HS-5 (cell line): Measurements from ENCODE around the gene FAM174B.

Source experiments
- DNase-seq: peaks from one replicate; pipeline ENCODE4 v3.0.0-alpha.2; 2012; ENCODE audit warnings: low read depth

The FAM174B gene

GRCh38 chr15:92638709-92639365 lies 16.7 kb downstream of the FAM174B start:
- no peak for DNase-seq

DNA sequence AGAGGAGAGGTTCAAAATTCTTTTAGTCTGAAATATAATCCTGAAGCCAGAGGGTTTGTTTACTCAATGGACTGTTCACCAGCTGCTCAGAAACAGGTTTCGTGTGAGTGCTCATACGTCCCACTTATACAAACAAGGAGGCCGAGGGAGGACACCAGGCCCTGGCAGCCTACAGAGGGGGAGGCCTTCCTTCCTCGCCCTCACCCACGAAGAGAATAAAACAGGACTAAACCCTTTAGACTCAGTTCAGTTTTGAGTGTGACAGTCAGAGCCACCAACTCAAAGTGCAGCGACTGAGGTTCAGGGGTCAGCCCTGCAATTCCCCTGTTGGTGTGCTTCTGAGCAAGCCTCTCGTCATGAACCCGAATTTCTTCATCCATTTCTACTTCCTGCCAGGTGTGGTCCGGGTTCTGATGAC lies 17.3 kb downstream of the FAM174B start:
- DNase-seq = no peak

DNA sequence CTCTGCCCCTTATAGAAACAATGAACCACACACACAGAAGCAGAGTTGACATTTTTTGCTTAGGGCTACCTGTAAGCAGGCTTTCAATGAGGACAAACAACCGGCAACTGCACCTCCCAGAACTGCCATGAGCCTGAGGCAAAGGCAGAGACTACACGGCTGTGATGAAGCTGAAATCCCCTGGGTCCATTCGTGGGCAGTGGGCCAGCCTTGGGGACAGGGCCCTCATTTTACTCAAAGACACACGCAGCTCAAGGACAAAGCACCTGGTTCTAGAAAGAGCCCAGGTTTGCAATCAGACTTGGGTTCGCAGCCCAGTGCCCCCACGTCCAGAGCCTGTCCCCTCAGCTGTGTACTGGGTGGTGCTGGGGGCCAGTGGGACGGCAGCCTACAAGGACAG lies 17.9 kb downstream of the FAM174B start:
- DNase-seq = no peak

DNA sequence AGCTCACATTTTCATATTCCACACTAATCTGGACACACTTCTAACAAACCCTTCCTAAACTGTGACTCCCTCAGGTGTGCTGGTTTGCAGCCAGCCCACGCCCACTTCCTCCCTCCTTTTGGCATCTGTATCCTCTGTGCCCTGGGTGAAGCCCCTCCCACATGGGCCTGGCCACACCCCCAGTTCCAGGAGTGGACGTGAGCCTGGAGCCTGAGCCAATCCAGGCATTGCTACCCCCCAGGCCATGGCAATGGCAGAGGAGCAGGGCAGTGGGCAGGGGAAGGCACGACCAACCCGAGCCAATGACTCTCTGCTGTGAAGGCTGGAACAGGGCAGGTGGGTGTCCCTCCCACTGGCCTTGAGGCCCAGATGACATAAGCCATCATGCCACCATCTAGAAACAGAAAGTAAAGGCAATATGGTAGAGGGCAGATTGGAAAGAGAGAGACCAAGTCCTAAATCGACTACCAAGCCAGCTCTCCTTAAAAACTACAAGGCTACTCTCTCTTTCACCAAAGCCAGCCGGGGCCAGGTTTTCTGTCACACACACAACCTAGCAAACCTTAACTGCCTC lies 18.6 kb downstream of the FAM174B start:
- DNase-seq = no peak

DNA sequence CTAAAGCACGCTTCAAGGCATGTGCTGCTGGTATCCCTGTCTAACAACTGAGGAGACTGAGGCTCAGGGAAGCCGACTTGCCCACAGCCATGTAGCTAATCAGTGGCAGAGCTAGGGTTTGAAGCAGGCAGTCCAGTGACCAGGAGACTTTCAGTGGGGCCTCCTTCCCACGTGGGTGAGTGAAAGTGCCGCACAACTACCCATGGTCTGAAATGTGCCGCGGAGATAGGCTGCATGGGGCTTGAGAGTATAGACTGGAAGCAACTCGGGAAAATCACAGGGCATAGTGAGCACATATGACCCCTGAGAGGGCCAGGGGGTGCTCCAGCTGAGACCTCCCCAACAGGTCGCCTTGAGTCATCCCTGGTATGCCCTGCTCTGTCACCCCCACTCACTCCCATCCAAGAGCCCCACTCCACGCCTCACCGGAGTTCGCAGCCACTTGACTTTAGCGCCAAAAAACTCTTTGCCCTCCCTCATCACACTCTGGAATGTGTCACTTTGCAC lies 19.1 kb downstream of the FAM174B start:
- no peak for DNase-seq

GRCh38 chr15:92634671-92635201 lies 20.8 kb downstream of the FAM174B start:
- no peak for DNase-seq

- DNase-seq = no peak
These were observed 21.5 kb downstream of the FAM174B start for GRCh38 chr15:92634060-92634459.

- no peak for DNase-seq
These were observed 22.2 kb downstream of the FAM174B start for GRCh38 chr15:92633418-92633817.

DNA sequence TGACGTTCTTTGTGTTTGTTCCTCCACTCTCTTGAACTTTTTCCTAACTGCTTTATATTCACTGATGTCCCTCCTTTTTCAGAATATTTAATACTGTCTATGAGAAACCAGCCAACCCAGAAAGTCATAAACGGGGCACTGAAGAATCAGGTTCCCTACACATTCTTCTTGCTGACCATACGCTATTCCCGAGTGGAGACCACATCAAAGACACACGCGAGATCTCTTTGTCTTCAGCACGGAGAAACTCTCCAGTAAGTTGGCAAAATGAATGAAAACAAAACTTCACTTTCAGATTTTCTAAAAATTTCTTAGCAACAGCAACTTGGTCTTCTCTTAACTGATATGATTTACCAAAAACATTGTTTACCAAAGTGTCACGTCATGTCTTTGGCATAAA lies 22.6 kb downstream of the FAM174B start:
- DNase-seq = no peak

GRCh38 chr15:92631721-92632120 lies 23.9 kb downstream of the FAM174B start:
- DNase-seq = no peak

DNA sequence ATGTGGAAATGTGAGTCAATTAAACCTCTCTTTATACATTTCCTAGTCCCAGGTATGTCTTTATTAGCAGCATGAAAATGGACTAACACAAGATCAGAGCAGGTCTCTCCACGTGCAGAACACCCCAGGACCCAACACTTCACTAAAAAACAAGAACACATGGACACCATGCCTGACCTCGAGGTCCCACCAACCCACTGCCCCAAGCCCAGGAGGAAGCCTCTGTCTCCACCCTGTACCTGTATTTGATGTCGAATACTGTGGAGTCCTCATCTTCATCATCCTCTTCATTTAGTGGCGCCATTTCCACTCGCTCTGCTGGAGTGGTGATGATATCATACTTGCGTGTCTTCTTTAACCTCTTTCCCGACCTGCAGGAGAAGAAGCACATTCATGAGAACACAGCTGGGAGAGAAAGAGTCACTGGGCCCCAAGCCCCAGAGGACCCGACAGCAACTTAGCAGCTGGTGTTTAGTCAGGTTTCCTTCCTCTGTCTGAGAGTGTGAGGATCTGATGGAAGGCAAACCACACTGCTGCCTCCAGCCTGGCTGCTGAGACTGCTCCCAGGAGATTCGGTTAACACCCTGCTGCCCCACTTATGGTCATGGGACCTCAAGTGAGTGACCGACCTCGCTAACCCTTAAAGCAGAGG lies 25.5 kb downstream of the FAM174B start:
- DNase-seq = no peak

DNA sequence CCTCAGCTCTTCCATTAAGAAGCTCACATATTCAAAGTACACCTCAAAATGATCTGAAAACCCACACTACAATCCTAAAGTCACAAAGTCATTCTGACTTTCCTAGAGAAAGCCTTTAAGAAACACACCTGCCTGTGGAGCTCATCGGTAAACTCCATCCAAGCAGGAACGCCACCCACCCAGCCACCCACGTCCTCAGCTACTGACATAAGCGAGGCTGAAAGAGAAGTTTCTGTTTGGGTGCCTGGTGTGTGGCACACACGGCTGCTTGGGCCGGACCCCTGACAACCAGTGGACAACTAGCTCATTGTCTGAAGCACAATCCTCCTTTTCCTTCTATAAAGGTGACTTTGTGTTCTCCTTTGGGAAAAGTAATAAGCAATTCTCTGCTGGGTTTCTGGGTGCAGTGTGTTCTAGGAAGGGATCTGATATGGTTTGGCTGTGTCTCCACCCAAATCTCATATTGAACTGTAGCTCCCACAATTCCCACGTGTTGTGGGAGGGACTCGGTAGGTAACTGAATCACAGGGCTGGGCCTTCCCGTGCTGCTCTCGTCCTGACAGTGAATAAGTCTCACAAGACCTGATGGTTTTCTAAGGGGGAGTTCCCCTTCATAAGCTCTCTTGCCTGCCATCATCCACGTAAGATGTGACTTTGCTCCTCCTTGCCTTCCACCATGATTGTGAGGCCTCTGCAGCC lies 26.1 kb downstream of the FAM174B start:
- DNase-seq = no peak

DNA sequence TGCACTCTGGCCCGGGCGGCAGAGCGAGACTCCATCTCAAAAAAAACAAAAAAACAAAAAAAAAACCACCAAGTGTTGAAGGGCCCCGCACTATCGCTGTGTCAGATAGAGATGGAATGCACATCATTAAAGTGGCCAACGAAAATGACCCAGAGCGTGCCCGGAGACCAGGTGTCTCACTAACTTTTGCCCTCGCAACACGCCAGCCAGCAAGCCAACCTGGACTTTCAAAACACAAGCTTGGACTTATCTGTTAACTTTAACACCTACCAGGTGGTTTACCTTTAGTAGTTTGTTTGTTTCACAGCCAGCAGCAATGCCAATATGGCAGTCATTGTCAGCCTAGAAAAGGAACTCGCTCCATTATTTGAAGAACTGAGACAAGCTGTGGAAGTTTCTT lies 28.6 kb downstream of the FAM174B start:
- DNase-seq = no peak

- DNase-seq = no peak
These were observed 30.2 kb downstream of the FAM174B start for GRCh38 chr15:92625251-92625980.

- no peak for DNase-seq
These were observed 31.1 kb downstream of the FAM174B start for GRCh38 chr15:92624401-92624991.

GRCh38 chr15:92623435-92623834 lies 32.1 kb downstream of the FAM174B start:
- no peak for DNase-seq

DNA sequence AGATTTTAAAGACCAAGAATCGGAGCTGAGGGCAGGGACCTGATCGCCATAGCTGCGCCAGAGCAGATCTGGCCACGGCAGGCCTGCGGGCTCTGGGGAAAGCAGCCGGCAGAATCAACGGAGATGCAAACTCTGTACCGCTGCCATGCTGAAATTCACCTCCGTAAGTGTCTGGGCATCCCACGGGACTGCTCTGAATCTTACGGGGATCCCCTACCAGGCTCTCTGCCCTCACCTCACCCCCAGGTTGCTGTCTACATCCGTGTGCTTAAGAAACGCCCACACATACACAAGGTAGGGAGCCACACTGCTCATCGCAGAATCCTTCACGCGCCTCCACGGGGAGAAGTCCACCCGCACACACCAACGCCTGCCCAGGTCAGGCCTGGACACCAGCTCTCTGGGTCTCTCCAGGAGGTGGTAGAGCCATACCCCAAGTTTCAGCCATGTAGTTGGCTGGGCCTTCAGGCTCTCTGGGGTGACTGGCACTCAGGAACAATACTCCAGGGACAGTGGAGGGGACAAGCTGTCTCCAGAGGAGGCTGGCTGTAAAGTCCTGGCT lies 33.5 kb downstream of the FAM174B start:
- no peak for DNase-seq

DNA sequence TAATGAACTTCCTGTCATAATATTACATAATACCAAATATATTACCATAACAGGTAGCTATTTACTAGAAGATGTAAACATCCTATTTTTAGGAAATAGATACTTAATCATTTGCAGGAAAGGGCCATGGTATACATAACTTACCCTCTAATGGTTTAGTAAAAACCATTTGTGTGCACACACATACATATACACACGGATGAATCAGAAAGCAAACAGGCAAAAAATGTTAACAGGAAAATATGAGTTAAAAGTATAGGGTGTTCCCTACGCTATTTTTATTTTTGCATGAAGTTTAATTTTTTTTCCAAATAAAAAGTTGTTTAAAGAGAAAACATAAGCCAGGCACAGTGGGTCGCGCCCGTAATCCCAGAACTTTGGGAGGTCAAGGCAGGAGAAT lies 34.6 kb downstream of the FAM174B start:
- no peak for DNase-seq

- no peak for DNase-seq
These were observed 36.2 kb downstream of the FAM174B start for GRCh38 chr15:92619145-92620101.
